Skin epidermis (tissue), 12 donors: ENCODE results near the gene TP73.
"Not testable (repeated sequence)": the region's sequence is repeated elsewhere in the genome, so short reads cannot be mapped to it uniquely, and the experiment has no call there.

Experiments
- H3K27ac ChIP-seq, 21 experiments: fragments of 200-600 bp; sonication (generic) in 11 of 21; one replicate each; pipeline ENCODE4 v1.5.0; 2020; ENCODE audit warnings: mild to moderate bottlenecking in 3 of 21, inconsistent platforms in 2 of 21, moderate library complexity in 2 of 21
- H3K4me3 ChIP-seq, 7 experiments: fragments of 200-600 bp; sonication (generic) in 2 of 7; one replicate each; pipeline ENCODE4 v1.5.0; 2020; ENCODE audit warnings: inconsistent platforms in 2 of 7, mild to moderate bottlenecking in 2 of 7, moderate library complexity in 1 of 7

The TP73 gene

DNA sequence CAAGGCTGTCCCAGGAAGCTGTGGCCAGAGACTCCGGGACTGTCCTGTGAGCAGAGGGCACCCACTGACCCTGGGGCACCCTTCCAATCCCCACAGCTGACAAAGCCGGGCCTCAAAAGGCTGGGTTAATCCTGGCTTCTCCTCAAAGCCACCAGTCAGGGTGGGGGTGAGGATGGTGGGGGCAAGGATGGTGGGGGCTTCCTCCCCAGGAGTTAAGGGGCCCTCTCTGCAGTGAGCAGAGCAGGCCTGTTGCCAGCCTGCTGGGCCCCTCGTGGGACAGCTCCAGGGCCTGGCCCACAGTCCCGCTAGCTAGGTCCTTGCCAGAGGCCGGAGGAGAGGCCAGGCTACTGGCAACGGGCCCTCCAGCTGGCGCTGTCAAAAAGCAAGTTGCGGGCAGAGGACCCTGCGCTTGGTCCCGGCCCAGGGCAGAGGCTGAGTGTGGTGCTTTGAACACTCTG is 62.0 kb downstream of the TP73 start:
- H3K4me3 ChIP-seq = no peak overlapping the region
- H3K27ac ChIP-seq = peak overlapping the region in 4 of 21 experiments; percentile 20 to 84 (median 54)

DNA sequence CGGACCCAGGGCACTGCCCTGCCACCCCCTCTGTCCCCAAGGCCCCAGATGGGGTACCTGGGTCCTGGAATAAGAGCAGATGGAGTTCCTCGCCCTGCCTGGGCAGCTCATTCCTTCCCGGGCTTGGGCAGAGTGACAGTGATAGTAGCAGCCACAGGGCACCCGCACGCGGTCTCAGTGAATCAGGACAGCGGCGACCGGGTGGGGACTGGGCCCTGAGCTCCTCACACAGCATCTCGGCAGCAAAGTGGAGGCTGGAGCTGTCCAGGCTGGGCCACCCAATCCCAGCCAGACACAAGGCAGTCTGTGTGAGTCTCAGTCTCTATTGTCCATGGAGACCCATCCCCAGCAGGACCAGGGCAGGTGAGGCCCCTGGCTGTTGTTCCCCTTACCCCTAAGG is 62.5 kb downstream of the TP73 start:
- peak overlapping the region in 3 of 21 experiments; percentile 20 to 84 (median 45) for H3K27ac ChIP-seq
- no peak overlapping the region for H3K4me3 ChIP-seq

GRCh38 chr1:3716351-3716750 is 64.0 kb downstream of the TP73 start:
- H3K27ac ChIP-seq = peak overlapping the region in 8 of 21 experiments; percentile 10 to 84 (median 33)

GRCh38 chr1:3717041-3717714 is 64.9 kb downstream of the TP73 start:
- Histone ChIP-seq H3K27ac (peak overlapping the region in 5 of 21 experiments; percentile 18 to 79 (median 40)), H3K4me3 (no peak overlapping the region)

More at GRCh38 chr1:3716351-3716750, 64.0 kb downstream of the TP73 start:
- H3K4me3 ChIP-seq = no peak overlapping the region

DNA sequence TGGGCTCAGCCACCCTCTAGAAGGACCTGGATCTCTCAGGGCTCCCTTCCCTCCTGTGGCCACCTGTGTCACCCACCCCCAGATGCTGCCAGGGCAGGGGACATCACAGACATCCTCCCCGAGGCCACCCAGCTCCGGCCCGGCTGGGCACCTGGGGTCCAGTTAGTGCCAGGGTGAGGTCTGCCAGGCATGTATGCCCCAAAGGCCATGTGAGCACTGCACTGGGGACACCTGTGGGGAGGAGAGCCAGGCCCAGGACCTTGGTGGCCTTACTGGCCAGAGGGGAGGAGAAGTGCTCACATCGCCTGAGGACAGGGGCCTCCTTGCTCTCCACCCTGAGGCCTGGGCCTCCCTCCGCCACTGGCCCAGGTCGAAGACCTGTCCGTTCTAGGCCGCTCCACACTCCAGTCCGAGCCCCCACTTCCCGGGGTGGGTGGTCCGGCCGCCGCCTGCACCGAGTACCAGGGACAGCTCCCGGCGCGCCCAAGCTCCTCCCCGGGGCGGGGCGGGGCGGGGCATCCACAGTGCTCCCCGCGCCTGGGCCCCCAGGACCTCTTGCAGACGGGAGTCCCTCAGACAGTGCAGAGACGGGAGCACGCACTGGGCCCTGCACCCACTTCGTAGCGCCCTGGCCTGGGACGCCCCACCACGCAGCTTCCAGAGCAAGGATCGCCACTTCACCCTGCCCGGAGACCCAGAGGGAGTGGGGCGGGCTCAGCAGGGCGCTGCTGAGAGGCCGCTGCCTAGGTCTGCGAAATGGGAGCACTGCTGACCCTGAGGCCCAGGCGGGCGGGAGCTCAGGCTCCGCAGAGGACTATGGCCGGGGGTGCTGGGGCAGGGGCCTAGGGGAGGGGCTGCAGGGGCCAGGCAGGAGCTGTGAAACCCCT is 65.6 kb downstream of the TP73 start:
- H3K4me3 ChIP-seq = no peak overlapping the region
- peak overlapping the region in 2 of 21 experiments; percentile 71 to 79 for H3K27ac ChIP-seq

- Histone ChIP-seq H3K27ac (no peak overlapping the region), H3K4me3 (no peak overlapping the region)
Measured at GRCh38 chr1:3718764-3719163, 66.4 kb downstream of the TP73 start.

GRCh38 chr1:3721955-3722465 is 69.7 kb downstream of the TP73 start:
- Histone ChIP-seq H3K27ac (no peak overlapping the region), H3K4me3 (no peak overlapping the region)

- H3K4me3 ChIP-seq = no peak overlapping the region
- no peak overlapping the region for H3K27ac ChIP-seq
Measured at GRCh38 chr1:3722846-3723245, 70.5 kb downstream of the TP73 start.

- not testable (repeated sequence) for H3K4me3 ChIP-seq, H3K27ac ChIP-seq
Measured at GRCh38 chr1:3724416-3725030, 72.2 kb downstream of the TP73 start.

DNA sequence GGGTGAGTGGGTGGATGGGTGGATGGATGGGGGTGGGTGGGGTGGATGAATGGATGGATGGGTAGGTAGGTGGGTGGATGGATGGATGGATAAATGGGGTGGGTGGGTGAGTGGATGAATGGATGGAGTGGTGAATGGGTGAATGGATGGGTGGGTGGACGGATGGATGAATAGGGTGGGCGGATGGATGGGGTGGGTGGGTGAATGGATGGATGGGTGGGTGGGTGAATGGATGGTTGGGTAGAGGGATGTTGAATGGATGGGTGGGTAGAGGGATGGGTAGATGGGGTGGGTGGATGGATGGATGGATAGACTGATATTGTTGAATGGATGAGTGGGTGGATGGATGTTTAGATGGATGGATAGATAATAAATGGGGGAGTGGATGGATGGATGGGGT is 73.0 kb downstream of the TP73 start:
- Histone ChIP-seq H3K4me3 (no peak overlapping the region), H3K27ac (no peak overlapping the region)

DNA sequence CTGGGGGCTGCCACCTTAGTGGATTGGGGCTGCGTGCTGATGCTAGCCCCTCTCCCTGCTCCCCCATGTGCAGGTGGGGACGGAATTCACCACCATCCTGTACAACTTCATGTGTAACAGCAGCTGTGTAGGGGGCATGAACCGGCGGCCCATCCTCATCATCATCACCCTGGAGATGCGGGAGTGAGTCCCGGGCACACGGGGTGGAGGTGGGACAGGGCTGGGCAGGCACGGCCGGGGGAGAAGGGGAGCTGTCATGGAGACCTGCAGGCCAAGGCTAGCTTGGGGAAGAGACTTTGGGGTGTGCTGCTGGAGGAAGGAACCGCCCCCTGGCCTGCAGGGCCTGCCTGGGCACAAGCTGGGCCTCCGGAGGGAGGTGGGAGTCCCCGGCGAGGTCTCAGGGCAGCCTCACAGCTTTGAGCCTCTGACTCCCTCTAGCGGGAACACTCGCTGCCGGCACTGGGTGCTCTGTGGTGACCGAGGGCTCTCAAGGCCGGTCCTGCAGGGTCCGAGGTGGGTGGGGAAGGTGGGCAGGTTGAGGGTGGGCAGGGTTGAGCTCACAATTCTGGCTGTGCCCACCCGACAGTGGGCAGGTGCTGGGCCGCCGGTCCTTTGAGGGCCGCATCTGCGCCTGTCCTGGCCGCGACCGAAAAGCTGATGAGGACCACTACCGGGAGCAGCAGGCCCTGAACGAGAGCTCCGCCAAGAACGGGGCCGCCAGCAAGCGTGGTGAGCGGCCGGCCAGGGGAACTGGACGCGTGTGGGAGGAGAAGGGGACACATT is 74.9 kb downstream of the TP73 start:
- Histone ChIP-seq H3K4me3 (no peak overlapping the region), H3K27ac (no peak overlapping the region)

DNA sequence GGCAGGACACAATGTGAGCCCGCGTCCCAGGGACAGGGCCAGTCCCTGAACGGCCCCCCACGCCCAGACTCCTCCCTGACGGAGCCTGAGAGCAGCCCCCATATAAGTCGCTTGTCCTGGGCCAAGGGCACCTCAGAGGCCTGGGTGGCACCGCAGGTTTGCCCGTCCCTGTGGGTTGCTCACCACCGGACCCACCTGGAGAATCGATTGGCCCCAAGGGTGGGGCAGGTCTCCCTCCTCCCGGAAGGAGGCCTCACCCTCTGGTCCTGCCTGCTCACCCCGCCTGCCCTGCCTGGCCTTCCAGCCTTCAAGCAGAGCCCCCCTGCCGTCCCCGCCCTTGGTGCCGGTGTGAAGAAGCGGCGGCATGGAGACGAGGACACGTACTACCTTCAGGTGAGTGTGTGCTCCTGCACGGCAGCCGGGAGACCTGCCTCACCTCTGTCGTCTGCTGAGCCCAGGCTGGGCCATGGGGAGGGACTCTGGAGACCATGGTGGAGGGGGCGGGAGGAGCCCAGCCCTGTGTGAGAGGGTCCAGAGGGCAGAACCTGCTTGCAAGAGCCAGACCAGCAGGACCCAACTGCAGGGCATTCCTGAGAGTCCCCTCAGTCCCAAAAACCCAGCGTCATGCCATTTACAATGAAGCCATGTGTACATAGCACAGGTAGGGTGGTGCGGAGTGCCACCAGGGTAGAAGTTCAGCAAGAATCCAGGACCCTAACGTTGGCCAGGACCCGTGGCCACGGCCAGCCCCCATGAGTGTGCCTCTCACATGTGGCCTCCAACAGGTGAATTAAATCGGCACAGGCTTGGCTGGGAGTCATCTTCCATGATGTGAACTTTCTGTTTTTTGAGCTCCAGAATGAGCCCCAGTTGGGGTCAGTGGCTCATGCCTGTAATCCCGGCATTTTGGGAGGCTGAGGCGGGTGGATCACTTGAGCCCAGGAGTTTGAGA is 75.8 kb downstream of the TP73 start:
- Histone ChIP-seq H3K4me3 (no peak overlapping the region), H3K27ac (no peak overlapping the region)

DNA sequence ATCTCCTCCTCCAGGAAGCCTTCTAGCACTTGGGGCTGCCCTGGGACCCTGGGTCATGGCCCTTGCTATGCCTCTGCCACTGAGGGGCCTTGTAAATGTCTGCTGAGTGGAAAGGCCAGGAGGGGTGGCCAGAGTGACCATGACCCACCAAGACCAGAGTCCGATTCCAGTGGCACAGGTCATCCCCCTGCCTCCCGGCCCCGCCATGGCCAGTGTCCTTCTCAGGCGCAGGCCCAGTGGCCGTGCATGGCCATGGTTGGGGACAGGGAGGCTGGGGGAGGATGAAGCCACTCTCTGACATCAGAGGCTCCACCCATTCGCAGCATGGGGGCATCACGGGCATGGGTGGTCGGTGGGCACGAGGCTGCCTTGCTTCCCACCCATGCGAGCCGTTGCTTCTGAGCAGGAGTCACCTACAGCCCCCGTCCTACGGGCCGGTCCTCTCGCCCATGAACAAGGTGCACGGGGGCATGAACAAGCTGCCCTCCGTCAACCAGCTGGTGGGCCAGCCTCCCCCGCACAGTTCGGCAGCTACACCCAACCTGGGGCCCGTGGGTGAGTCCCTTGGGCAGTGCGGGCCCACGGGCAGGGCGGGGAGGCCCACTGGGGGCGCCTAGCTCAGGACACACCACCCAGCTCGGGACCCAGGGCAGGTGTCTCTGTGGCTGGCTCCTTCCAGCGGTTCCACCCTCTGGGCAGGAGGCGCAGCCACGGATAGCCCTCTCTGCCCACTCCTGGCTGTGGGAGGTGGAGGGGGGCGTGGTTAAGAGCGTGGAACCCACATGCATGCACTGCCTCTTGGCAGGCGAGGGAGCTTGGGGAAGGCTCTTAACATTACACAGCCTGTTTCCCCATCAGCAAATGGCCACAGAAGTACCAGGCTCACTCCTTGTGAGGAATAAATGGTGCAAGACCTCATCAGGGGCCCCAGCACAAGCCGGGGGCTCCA is 77.6 kb downstream of the TP73 start:
- no peak overlapping the region for H3K27ac ChIP-seq
- no peak overlapping the region for H3K4me3 ChIP-seq

- no peak overlapping the region for H3K27ac ChIP-seq
- H3K4me3 ChIP-seq = no peak overlapping the region
Measured at GRCh38 chr1:3730543-3731247, 78.4 kb downstream of the TP73 start.

GRCh38 chr1:3731583-3732433 is 79.5 kb downstream of the TP73 start:
- no peak overlapping the region for H3K27ac ChIP-seq

More at GRCh38 chr1:3731583-3732433, 79.5 kb downstream of the TP73 start:
- H3K4me3 ChIP-seq = no peak overlapping the region
